HG03469 (cell line): ENCODE measurements around the gene AHSA1.

Experiments
- ATAC-seq: cut with Tn5 transposase; IDR thresholded peaks from one replicate; pipeline ENCODE4 v1.9.1; 2021; ENCODE audit warnings: mild to moderate bottlenecking, moderate library complexity, moderate number of reproducible peaks; ENCODE audit not compliant: unreplicated experiment

AHSA1 gene

DNA sequence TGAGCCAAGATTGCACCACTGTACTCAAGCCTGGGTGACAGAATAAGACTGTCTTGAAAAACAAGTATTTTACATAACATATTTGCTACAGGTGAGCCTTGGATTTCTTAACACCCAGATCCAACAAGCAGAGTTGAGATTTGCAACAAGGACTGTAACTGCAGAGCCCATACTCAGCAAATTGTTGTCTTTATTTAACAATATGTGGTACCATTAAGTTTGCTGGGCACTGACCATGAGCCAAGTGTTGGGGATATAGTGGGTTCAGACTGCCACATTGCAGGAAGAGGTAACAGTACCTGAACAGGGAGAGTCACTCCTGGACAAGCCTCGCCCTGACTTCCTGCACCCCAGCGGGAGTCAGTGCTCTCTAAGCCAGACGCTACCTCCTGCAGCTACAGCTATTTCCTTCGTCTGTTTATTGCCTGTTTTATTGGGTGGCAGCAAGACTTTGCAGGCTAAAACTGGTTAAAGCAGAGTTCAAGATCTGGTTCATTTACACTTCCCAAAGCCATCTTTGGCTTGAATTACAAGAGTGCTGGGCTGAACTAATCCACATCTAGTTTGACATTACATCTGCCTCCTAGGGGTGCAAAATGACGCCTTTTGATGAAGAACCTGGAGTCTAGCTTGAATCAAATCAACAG, 12.5 kb downstream of the AHSA1 start:
- no peak for ATAC-seq

DNA sequence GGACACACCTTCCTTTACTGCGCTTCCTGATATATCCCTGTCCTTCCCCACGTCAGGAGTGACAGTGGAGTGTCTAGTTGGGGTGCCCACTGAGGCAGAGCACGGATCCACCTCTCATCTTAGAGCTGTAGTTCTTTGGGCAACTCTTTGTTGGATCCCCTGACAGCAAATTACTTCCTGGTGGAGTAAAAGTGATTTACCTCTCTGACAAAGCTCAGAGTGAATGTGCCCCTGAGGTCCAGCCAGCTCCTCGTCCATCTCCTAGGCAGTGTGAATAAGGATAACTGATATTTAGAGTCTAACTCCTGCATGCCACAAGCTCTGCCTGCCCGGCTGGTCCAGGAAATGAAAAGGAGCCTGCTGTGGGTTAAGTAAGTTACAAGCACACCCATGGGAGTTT, 16.0 kb downstream of the AHSA1 start:
- no peak for ATAC-seq

DNA sequence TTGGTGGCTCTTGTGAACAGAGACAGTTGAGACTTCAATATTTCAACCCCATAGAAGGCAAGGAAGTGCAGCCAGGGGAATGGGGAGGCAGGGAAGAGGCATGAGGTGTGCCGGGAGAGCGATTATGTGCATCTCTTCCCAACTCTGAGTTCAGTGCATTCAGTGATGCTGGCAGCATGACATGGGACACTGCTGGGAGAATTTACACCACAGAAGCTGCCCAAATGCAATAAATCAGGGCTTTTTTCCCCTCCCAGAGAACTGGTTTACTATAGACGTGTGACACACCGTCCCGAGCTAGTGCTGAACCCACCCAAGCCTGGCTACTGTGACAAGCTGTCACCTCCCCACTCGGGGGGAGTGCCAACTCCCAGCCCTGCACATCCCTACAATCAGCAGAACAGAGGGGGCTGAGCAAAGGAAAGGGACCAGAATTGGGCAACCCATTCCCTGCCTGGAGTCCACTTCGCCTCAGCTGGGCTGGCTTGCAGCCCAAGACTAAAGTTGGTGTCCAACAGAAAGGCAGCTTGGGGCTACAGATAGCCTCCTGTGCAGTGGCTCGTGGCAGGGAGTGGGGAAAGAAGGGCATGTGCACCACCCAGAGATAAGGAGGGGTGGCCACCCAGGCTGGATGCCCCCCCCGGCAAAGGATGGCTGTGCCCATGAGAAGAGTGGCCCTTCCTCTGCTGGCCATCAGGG, 16.7 kb downstream of the AHSA1 start:
- ATAC-seq: no peak

DNA sequence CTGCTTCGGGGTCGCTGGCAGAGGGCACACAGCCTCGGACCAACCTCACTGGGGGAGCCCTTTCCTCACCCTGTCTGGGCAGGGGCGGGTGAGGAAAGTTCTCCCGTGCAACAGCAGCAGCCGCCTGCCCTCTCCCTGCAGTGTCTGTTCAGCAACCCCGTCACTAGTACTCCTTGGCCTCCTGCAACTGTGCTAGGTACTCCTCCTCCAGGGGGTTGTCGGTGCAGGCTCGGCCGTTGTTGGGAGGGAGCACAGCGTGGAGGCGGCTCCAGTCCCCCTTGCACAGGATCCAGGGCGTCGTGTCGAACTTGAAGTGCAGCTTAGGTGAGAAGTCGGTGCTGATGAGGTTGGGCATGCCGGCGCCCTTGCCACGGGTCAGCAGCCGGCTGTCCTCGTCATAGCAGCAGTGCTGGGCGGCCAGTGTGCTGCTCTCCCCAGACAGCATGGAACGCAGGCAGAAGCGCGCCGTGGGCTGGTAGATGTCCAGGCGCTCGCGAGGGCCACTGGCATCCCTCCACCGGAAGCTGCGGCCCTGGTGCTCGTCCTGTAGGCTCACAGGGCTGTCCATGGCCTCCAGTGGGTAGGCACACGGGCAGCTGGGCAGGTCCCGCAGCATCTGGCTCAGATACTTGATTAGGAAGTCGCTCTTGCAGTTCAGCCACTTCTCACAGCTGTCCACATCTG, 17.7 kb downstream of the AHSA1 start:
- no peak for ATAC-seq

DNA sequence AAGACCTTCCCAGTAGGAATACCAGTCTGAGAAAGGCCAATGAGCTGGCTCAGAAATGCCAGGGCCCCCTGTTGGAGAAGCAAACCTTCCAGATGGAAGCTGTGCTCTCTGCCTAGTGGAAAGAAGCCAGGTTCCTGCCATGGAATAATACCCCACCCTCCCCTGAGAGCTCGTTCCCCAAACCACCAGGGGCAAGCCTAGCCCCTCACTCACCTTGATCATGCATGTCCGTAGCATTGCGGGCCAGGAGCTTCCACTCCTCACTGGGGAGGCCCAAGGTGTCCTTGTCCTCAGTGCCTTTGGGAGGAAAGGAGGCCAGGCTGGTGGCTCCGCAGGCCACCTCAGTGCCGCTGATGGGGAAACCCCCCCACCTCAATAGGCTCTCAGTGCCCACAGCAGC, 20.1 kb downstream of the AHSA1 start:
- no peak for ATAC-seq

DNA sequence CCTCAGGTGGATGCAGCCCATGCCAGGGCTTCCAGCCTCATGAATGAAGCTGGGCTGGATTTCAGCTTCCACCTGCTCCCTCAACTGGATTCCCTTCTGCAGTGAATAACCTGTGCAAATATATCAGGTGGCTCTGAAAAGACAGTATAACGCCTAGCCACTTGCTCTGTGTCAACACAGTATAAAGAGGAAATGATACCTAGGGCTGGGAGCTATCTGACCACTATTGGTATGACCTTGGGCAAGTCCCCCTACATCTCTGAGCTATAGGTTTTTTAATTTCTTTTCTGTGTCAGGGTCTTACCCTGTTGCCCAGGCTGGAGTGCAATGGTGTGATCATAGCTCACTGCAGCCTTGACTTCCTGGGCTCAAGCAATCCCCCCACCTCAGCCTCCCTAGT, 20.9 kb downstream of the AHSA1 start:
- peak; percentile 92 for ATAC-seq

DNA sequence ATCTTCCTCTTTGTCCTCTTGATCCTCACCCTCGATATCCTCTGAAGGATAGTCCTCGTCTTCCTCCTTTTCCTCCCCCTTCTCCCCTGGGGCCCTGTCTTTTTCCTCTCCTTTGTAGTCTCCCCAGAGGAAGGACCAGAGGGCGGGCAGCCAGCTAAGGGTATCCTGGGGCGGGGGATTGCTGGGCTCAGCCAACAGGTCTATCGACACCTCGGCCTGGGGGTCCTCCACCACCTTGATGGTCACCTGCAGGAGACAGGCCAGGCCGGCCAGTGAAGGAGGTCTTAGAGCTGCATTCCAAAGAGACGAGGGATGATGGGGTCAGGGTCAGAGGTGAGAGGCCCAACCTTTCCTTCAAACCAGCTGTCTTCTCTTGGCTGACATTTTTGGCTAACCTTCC, 24.5 kb downstream of the AHSA1 start:
- no peak for ATAC-seq

DNA sequence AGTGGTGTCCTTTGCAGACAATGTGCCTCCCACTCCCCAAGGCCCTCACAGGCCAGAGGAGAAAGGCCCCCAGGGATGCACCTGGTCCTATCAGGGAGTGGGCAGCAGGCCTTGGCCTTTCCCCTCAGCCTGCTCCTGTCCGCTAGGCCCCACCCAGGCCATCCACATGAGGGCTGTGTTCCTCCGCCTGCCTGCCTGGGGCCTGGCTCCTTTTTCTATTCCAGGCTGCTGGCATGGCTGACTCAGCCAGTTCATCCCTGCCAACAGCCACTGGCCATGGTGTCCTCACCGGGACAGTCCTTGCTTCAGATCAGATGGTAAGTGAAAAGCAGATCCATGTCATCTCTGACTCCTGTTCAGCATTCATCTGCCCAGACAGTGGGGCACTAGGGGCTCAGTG, 27.4 kb downstream of the AHSA1 start:
- ATAC-seq: no peak

DNA sequence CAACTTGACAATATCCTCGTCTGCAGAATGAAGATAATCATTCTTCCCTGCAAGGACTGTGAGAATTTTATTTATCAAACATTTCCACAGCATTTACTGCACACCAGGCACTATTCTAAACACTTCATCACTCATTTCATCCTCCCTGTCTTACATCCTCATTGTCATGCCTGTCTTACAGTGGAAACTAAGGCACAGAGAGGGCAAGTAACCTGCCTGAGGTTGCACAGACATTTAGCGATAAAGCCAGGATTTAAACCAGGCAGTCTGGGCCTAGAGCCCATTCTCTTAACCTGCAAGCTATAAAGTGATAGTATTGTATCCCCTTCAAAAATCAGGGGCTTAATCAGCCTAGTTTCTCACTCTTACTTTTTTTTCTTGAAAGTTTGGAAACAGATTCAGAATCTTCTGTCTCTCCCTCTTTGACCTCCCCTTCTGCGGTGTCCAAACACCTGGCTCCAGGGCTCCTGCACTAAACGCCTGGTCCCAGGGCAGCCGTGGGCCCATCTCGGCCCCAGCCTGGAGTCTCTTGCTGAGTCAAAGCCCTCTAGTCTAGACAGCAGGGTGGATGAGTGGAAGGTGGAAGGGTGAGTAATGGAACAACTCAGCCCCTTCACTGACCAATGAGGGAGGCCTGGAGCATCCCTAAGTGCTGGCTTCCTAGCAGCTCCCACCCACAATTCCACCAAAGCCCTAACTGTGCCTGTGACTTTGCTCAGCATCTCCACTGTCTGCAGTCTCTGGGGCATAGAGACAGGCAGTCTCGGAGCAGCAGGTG, 28.2 kb downstream of the AHSA1 start:
- no peak for ATAC-seq

DNA sequence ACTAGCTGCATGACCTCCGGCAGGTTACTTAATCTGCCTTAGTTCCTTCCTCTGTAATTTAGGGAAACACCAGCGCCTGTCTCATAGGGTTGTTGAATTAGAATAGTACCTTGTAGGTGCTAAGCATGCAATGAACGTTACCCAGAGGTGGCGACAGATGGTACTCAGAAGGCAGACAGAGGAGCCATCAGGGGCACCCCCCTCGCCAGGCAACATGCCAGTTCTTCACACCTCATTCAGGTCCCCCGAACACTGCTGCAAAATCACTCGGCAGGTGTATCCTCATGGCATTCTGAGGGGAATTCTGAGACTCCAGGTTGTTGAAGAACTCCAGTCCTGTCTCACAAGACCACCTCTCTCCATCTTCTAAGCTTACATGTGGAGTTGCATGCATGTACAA, 30.7 kb downstream of the AHSA1 start:
- ATAC-seq: no peak

DNA sequence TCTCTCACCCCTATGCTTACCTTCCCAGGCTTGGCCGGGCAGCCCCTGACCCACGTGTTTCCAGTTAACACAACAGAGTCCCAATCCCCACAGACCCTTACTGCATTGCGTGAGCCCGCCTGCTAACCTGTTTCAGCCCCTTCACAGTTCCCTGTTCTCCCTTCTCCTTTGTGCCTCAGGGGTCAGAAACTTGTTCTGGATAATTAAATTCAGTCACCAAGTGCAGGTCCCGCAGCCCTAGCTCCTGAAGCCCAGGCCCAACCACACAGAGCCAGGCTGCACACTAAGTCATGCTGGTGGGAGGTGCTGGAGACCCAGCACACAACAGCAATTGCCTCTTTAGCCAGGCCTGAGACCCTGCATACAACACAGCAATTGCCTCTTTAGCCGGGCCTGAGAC, 31.1 kb downstream of the AHSA1 start:
- ATAC-seq: no peak

DNA sequence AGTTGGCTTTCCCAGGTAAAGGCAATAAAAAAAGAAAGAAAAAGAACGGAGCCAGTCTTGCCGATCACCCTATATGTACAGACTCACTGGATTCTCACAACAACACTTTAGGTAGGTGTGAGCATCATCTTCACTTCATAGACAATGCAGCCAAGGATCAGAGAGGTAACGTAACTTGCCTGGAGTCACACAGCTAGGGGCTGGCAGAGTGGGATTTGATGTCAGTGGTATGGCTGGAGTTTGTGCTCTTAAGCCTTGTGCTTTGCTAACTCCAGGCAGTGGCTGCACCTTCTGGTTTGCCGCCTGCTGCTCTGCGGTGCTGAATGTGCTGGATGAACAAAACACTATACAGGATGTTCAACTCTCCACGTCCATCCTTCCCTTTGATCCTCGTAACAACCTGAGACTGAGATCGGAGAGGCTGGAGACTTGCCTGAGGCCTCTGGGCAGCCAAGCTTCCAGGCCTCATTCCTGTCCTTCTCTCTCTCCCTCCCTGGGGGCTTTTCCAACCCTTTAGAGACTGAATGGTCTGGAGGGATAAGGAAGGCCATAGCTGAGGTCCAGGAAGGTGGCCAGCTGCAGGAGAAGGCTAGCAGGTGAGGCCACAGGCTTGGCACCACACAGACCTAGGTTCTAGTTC, 32.6 kb downstream of the AHSA1 start:
- ATAC-seq: no peak

DNA sequence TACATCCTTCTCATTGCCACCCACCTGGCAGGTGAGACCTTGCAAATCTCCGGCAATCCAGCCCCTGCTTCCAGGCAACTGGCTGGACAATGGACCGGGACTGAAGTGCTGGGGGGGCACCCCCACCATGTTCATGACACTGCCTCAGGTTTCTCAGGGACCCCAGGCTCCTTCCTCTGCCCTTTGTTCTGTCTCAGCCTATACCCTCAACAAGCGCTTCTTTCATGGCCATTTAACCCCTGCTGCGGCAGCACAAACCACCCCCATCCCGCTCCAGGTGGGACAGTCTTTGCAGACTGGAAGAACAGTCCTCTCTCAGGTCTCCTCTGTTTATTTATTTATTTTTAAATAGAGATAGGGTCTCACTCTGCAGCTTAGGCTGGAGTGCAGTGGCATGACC, 33.2 kb downstream of the AHSA1 start:
- no peak for ATAC-seq

DNA sequence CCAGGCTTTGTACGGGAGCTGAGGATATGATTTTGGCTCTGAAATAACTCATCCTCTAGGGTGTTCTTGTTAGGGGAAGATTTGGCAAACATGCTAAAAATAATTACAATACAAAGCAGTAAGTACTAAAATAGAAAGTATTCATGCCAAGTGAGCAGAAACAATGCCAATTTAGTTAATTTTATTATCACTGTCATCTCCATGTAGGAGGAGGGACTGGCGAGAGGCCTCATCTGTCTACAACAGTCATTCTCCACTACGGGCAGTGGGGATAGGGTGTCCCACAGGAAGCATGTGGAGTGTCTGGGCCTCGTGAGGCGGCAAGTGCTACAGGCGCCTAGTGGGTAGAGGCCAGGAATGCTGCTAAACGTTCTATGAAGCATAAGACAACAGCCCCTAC, 37.4 kb downstream of the AHSA1 start:
- no peak for ATAC-seq

DNA sequence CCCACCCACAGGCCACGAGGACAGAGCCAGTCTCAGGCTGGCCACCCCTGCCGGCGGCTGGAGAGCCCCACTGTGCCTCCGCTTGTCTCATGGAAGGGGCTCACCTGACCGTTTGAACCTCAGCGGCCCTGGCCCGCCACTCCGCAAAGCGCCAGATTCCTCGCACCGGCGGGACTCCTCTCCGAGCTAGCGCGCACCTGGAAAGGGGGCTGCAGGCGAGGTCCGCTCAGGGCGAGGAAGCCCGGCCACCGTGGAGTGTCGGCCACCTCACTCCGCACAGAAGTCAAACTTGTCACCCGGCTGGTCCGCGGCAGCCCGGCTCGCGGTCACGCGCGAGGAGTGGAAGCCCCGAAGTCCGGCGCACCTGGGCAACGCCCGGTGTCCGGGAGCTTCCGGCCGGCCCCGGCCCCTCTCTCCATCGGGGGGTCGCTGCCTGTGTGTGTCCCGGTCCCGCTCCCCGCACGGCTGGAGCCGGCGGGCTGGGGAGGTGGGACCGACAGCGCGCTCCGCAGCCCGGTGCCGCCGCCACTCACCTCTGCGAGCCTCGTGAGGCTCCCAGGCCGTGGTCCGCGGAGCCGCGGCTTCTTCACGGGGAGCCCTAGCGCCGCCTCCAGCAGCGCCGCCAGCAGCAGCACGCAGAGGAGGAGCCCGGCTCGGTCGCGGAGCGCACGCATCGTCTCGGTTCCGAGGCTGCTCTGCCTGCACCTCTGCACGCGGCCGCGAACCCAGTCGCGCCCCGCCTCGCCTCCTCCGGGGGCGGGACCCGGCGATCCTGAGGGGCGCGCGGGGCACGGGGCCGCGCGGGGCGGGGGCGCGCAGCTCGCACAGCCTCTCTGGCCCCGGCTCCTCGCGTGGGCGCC, 40.5 kb downstream of the AHSA1 start, which contains the start of gene ISM2:
Gene ISM2 (minus strand): TSS at position 697 of the 860 bp plus-strand sequence. CDS start 23 bp downstream, at position 674.
- peak; percentile 54 for ATAC-seq

DNA sequence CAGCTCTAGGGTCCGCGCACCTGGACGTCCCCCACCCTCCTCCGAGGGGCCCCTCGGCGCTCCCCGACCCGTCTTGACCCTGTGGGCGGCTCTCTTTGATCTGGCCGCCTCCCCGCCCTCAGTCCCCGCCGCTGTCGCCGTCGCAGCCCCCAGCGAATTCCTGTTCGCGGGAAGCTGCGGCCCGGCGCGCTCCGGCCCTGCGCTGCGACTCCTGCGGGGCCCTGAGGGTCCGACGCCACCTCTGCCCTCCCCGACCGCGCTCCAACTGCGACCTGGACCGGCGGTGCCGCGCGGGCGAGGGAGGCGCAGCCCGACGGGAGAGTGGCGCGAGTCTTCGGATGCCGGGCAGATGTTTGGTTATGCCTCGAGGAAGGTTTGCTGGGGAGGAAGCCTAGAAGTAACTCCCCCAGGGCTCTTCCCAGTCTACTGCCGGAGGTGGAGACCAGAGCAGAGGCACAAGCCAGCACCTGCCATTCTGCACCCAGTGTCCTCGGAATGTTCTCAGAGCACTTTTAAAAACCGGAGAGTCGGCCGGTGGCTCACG, 41.2 kb downstream of the AHSA1 start:
- ATAC-seq: no peak

DNA sequence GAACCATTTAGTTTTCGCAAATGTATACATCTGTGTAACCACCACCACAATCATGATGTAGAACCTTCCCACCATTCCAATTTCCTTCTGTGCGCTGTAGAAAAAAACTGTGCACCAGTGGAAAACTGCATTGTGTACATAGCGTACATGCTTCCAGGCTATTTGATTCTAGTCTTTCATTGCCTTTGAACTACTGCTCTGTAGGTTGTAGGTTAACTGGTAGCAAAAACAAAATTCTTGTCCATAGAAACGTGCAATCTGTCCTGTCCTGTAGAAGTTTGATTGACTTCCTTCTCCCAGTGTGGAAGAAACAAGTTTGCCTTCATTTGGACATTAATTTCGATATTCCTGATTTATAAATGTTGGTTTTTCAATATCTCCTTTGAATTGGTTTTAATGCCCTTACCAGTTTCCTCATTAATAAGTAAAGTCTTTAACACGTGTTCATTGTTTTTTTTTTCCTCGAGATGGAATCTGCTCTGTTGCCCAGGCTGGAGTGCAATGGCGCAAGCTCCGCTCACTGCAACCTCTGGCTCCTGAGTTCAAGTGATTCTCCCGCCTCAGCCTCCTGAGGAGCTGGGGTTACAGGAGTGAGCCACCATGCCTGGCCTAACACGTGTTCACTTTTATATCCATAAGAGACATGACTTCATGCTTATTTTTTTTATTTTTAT, 44.4 kb downstream of the AHSA1 start:
- no peak for ATAC-seq

DNA sequence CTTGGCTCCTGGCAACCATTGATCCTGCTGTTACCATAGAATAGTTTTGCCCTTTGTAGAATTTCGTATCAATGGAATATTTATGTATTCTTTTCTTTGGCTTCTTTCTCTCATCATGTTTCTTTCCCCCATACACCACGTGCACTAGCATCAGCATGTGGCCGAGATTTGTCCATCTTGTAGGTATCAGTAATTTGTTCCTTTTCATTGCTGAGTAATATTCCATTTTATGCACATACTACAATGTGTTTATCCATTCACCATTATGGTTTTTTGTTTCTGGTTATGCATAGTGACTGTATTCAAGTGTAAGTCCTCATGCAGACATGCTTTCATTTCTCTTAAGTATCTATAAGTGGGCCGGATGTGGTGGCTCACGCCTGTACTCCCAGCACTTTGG, 45.2 kb downstream of the AHSA1 start:
- ATAC-seq: no peak

DNA sequence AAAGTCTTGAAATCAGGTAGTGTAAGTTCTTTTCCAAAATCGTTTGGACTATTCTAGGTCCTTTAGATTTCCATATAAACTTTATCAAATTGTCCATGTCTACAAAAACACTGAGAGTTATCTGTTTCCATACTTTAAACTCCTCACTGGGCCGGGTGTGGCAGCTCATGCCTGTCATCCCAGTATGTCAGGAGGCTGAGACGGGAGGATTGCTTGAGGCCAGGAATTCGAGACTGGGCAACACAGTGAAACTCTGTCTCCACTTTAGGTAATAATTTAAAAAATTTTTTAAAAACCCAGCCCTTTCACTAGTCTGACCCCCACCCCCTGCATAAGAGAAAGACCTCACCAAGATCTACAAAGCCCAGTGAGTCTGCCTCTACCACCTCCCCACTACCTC, 47.1 kb downstream of the AHSA1 start:
- no peak for ATAC-seq
